ENCODE data around the gene ROR1. TPM values are rescaled to one million over a fixed set of nuclear protein-coding genes. Genes with fewer than 3 reads are reported as not detected.

The ROR1 gene
- total RNA-seq, 6 donors from 2014 or later: 19.7 to 39.8 (median 28.5) TPM

DNA sequence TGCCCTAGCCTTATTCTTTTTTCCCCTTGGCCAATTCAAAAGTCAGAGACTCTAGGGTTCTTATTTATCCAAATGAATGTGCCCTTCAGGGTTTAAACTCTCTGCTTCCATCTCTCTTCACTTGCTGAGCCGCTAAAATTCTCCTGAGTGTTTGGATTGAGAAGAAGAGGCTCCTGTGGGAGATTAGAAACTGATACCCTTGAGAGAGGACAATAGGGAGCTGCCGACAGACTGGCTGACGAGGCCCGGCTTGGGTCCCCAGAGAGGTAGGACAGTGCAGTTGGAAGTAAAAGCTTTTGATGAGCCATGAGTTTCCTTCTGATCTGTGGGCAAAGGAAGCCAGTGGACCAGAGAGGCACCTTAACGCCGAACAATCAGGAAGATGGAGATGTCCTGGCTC is 388.3 kb downstream of the ROR1 start:
- H3K27me3 ChIP-seq: no peaks in the 10 kb centered on the region
- no peaks in the 10 kb centered on the region for H3K36me3 ChIP-seq
- ATAC-seq (ENCODE audit: low FRiP score in 2 of 2) (no peak), DNase-seq (no peak)
- H3K27ac ChIP-seq: peak overlapping the region in 1 of 4 donors; percentile 28
- no peaks in the 10 kb centered on the region for H3K9me3 ChIP-seq
- H3K4me3 ChIP-seq: no peak overlapping the region
- peaks cover 5 to 15% (median 12%) of the 10 kb centered on the region in 4 donors for H3K4me1 ChIP-seq
- TF ChIP-seq EP300 (IDR thresholded peaks at IDR 0.05): no peak
- TF ChIP-seq POLR2AphosphoS5 (IDR thresholded peaks at IDR 0.05): no peak
- TF ChIP-seq, protein P1, sequence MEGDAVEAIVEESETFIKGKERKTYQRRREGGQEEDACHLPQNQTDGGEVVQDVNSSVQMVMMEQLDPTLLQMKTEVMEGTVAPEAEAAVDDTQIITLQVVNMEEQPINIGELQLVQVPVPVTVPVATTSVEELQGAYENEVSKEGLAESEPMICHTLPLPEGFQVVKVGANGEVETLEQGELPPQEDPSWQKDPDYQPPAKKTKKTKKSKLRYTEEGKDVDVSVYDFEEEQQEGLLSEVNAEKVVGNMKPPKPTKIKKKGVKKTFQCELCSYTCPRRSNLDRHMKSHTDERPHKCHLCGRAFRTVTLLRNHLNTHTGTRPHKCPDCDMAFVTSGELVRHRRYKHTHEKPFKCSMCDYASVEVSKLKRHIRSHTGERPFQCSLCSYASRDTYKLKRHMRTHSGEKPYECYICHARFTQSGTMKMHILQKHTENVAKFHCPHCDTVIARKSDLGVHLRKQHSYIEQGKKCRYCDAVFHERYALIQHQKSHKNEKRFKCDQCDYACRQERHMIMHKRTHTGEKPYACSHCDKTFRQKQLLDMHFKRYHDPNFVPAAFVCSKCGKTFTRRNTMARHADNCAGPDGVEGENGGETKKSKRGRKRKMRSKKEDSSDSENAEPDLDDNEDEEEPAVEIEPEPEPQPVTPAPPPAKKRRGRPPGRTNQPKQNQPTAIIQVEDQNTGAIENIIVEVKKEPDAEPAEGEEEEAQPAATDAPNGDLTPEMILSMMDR (IDR thresholded peaks at IDR 0.05): no peak
- 64 to 82% methylated on average over 6 of the region's 6 CpGs for WGBS, 2 donors

DNA sequence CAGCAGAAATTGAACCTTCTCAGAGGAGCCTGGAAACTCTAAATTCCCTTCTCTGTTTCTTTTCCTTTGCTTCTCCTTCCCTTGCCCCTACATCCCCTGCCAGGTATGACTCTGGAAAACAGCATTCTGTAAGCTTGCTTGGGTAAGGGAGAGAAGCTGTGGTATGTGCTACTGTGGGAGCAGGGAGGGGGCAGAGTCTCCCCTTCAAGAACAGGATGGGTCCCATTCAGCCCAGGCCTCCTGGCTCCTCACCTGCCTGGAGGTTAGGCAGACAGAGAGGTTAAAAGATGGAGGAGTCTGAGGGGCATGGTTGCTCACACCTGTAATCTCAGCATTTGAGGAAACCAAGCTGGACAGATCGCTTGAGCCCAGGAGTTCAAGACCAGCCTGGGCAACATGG is 389.0 kb downstream of the ROR1 start:
- H3K36me3 ChIP-seq: no peaks in the 10 kb centered on the region
- no peak for ATAC-seq (ENCODE audit: low FRiP score in 2 of 2)
- no peak for DNase-seq
- H3K4me3 ChIP-seq: no peak overlapping the region
- H3K4me1 ChIP-seq: peaks cover 5 to 15% (median 12%) of the 10 kb centered on the region in 4 donors
- no peaks in the 10 kb centered on the region for H3K9me3 ChIP-seq
- no peaks in the 10 kb centered on the region for H3K27me3 ChIP-seq
- 83 to 100% methylated on average over 1 of the region's 1 CpG for WGBS, 2 donors
- no peak overlapping the region for H3K27ac ChIP-seq
- TF ChIP-seq, protein P1 (IDR thresholded peaks at IDR 0.05): no peak

DNA sequence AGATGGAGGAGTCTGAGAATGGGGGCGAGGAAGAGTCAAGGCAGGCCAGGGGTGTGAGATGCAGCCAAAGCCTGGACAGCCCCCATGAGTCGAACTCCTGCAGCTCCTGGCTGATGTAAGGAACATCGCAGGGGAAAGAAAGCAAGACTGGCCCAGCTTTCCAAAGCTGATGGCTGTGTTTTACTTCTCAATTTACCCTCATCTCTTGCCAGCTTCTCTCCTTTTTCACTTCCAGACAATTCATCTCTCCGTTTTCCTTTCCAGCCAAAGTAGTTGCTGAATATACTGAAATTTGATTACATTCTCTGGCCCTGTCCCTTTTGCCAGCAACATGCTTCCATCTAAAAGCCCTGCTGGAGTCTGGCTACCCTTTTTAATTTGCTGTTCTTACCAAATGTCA is 389.6 kb downstream of the ROR1 start:
- H3K4me3 ChIP-seq: no peak overlapping the region
- H3K36me3 ChIP-seq: no peaks in the 10 kb centered on the region
- ATAC-seq (ENCODE audit: low FRiP score in 2 of 2): peak in 1 of 2 donors; percentile 42
- 80 to 90% methylated on average over 4 of the region's 4 CpGs for WGBS, 2 donors
- TF ChIP-seq POLR2A (IDR thresholded peaks at IDR 0.05) (no peak), EP300 (IDR thresholded peaks at IDR 0.05) (no peak), POLR2AphosphoS5 (IDR thresholded peaks at IDR 0.05) (no peak)
- TF ChIP-seq, protein P1 (IDR thresholded peaks at IDR 0.05): no peak
- peaks cover 5 to 15% (median 12%) of the 10 kb centered on the region in 4 donors for H3K4me1 ChIP-seq
- no peak for DNase-seq
- H3K9me3 ChIP-seq: no peaks in the 10 kb centered on the region
- no peak overlapping the region for H3K27ac ChIP-seq
- H3K27me3 ChIP-seq: no peaks in the 10 kb centered on the region

DNA sequence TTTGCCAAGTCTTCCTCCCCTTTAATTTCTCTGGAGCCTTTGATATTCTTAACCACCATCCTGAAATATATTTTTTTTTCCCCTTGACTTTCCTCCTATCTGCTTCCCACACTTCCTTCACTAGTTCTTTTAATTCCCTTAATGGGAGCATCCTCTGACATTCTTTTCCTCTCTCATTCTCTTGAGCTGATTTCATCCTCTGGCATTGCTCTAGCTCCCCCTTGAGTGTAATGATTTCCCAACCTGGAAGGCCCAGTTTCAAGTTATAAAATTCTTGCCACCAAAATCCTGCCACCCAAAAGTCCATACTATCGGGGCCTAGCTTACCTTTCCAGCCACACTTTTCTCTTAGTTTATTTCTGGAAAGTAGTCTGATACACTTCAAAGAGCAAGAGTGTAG is 390.2 kb downstream of the ROR1 start:
- DNase-seq (no peak), ATAC-seq (ENCODE audit: low FRiP score in 2 of 2) (peak in 1 of 2 donors; percentile 80)
- peaks cover 5 to 15% (median 12%) of the 10 kb centered on the region in 4 donors for H3K4me1 ChIP-seq
- no peaks in the 10 kb centered on the region for H3K9me3 ChIP-seq
- no peak overlapping the region for H3K4me3 ChIP-seq
- TF ChIP-seq POLR2AphosphoS5 (IDR thresholded peaks at IDR 0.05): no peak
- no peak for TF ChIP-seq POLR2A (IDR thresholded peaks at IDR 0.05)
- TF ChIP-seq, protein P1 (IDR thresholded peaks at IDR 0.05): no peak
- no peak for TF ChIP-seq EP300 (IDR thresholded peaks at IDR 0.05)
- H3K27me3 ChIP-seq: no peaks in the 10 kb centered on the region
- H3K36me3 ChIP-seq: no peaks in the 10 kb centered on the region
- peak overlapping the region in 1 of 4 donors; percentile 40 for H3K27ac ChIP-seq
- WGBS, 2 donors: 28 to 59% methylated on average over 1 of the region's 1 CpG

DNA sequence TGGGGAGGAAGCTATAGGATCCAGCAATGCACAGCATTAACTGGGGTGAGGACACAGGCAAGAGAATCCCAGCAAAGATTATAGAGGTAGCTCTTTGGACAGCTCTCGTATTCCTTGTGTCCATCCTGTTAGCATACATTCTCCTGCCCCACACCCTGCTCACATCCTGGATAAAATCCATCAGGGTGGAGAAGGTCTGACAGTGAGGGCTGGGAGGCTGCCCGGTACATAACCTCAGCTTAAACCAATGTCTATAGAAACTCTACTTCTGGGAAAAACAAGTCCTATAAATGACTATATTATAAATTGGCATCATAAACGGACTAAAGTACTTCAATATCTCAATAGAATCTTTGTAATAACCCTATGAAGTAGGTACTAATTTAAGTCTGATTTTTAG is 392.8 kb downstream of the ROR1 start:
- H3K9me3 ChIP-seq: no peaks in the 10 kb centered on the region
- H3K36me3 ChIP-seq: no peaks in the 10 kb centered on the region
- H3K27ac ChIP-seq: no peak overlapping the region
- TF ChIP-seq EP300 (IDR thresholded peaks at IDR 0.05): no peak
- TF ChIP-seq POLR2A (IDR thresholded peaks at IDR 0.05): no peak
- TF ChIP-seq, protein P1 (IDR thresholded peaks at IDR 0.05): no peak
- no peak for TF ChIP-seq POLR2AphosphoS5 (IDR thresholded peaks at IDR 0.05)
- H3K4me1 ChIP-seq: peaks cover 6 to 12% (median 11%) of the 10 kb centered on the region in 4 donors
- no peak for DNase-seq
- WGBS, 2 donors: 84 to 85% methylated on average over 3 of the region's 3 CpGs
- no peak overlapping the region for H3K4me3 ChIP-seq
- no peaks in the 10 kb centered on the region for H3K27me3 ChIP-seq
- ATAC-seq (ENCODE audit: low FRiP score in 2 of 2): no peak
